ENCODE measurements around the gene KLHL40.

KLHL40 gene

GRCh38 chr3:42657675-42658074, 27.7 kb upstream of the KLHL40 start:
- no peak for DNase-seq

GRCh38 chr3:42658091-42658770, 27.1 kb upstream of the KLHL40 start:
- no peak for DNase-seq

GRCh38 chr3:42658771-42659390, 26.5 kb upstream of the KLHL40 start:
- DNase-seq, result no peak

- DNase-seq, result no peak
Observed at GRCh38 chr3:42659451-42660130, 25.7 kb upstream of the KLHL40 start.

- no peak for DNase-seq
Observed at GRCh38 chr3:42660131-42660715, 25.1 kb upstream of the KLHL40 start.

GRCh38 chr3:42660898-42661297, 24.4 kb upstream of the KLHL40 start:
- no peak for DNase-seq

- no peak for DNase-seq
Observed at GRCh38 chr3:42661593-42662022, 23.7 kb upstream of the KLHL40 start.

- no peak for DNase-seq
Observed at GRCh38 chr3:42662037-42662812, 23.1 kb upstream of the KLHL40 start.

GRCh38 chr3:42662813-42663535, 22.4 kb upstream of the KLHL40 start:
- no peak for DNase-seq

GRCh38 chr3:42663581-42664437, 21.5 kb upstream of the KLHL40 start:
- DNase-seq, result no peak

GRCh38 chr3:42664438-42664803, 20.9 kb upstream of the KLHL40 start:
- no peak for DNase-seq

- no peak for DNase-seq
Observed at GRCh38 chr3:42665050-42665878, 20.1 kb upstream of the KLHL40 start.

- no peak for DNase-seq
Observed at GRCh38 chr3:42666022-42666421, 19.3 kb upstream of the KLHL40 start.

- DNase-seq, result no peak
Observed at GRCh38 chr3:42666577-42666998, 18.7 kb upstream of the KLHL40 start.

- no peak for DNase-seq
Observed at GRCh38 chr3:42667096-42667522, 18.2 kb upstream of the KLHL40 start.

GRCh38 chr3:42667523-42668412, 17.6 kb upstream of the KLHL40 start:
- no peak for DNase-seq

GRCh38 chr3:42668413-42668760, 16.9 kb upstream of the KLHL40 start:
- no peak for DNase-seq

GRCh38 chr3:42668793-42669217, 16.5 kb upstream of the KLHL40 start:
- DNase-seq, result no peak

GRCh38 chr3:42670051-42670576, 15.2 kb upstream of the KLHL40 start:
- DNase-seq, result no peak

All from NCI-H1417 treated with DMSO at 0.1 percent for 48 hours (cell line).